ENCODE data around the gene CDRT15L2.
"Not testable (repeated sequence)": the region's sequence is repeated elsewhere in the genome, so short reads cannot be mapped to it uniquely, and the experiment has no call there.

Gene CDRT15L2

GRCh38 chr17:20579424-20579823 lies at the start of gene CDRT15L2:
Gene CDRT15L2, plus strand, starts transcription at chr17:20579724. Its CDS starts 20 bp downstream, at chr17:20579744.
- not testable (repeated sequence) for DNase-seq

- not testable (repeated sequence) for DNase-seq
These were observed 49.4 kb upstream of the CDRT15L2 start for GRCh38 chr17:20530104-20530503.

- DNase-seq, result not testable (repeated sequence)
These were observed 46.9 kb upstream of the CDRT15L2 start for GRCh38 chr17:20532544-20533090.

GRCh38 chr17:20533206-20533605 lies 46.3 kb upstream of the CDRT15L2 start:
- not testable (repeated sequence) for DNase-seq

- DNase-seq, result not testable (repeated sequence)
These were observed 44.6 kb upstream of the CDRT15L2 start for GRCh38 chr17:20534711-20535550.

GRCh38 chr17:20540414-20540813 lies 39.1 kb upstream of the CDRT15L2 start:
- DNase-seq, result not testable (repeated sequence)

- DNase-seq, result not testable (repeated sequence)
These were observed 38.7 kb upstream of the CDRT15L2 start for GRCh38 chr17:20540865-20541264.

- not testable (repeated sequence) for DNase-seq
These were observed 37.5 kb upstream of the CDRT15L2 start for GRCh38 chr17:20541853-20542546.

- DNase-seq, result not testable (repeated sequence)
These were observed 31.6 kb upstream of the CDRT15L2 start for GRCh38 chr17:20547923-20548322.

- not testable (repeated sequence) for DNase-seq
These were observed 26.6 kb upstream of the CDRT15L2 start for GRCh38 chr17:20552920-20553319.

- not testable (repeated sequence) for DNase-seq
These were observed 24.8 kb upstream of the CDRT15L2 start for GRCh38 chr17:20554728-20555127.

GRCh38 chr17:20555135-20556010 lies 24.2 kb upstream of the CDRT15L2 start:
- DNase-seq, result not testable (repeated sequence)

- not testable (repeated sequence) for DNase-seq
These were observed 21.4 kb upstream of the CDRT15L2 start for GRCh38 chr17:20558096-20558495.

GRCh38 chr17:20559018-20559417 lies 20.5 kb upstream of the CDRT15L2 start:
- DNase-seq, result not testable (repeated sequence)

GRCh38 chr17:20562587-20562986 lies 16.9 kb upstream of the CDRT15L2 start:
- DNase-seq, result no peak

- DNase-seq, result not testable (repeated sequence)
These were observed 14.3 kb upstream of the CDRT15L2 start for GRCh38 chr17:20565245-20565644.

- DNase-seq, result no peak
These were observed 13.8 kb upstream of the CDRT15L2 start for GRCh38 chr17:20565711-20566110.

GRCh38 chr17:20566736-20567135 lies 12.8 kb upstream of the CDRT15L2 start:
- not testable (repeated sequence) for DNase-seq

GRCh38 chr17:20567421-20567820 lies 12.1 kb upstream of the CDRT15L2 start:
- not testable (repeated sequence) for DNase-seq

GRCh38 chr17:20568604-20569003 lies 10.9 kb upstream of the CDRT15L2 start:
- not testable (repeated sequence) for DNase-seq

GRCh38 chr17:20571653-20572052 lies 7.9 kb upstream of the CDRT15L2 start:
- DNase-seq, result not testable (repeated sequence)

GRCh38 chr17:20573216-20573615 lies 6.3 kb upstream of the CDRT15L2 start:
- DNase-seq, result not testable (repeated sequence)

Measured in NCI-H1092 (cell line).